H1 (cell line): Measurements from ENCODE around the gene VWCE.

Experiments used
- BACH1 ChIP-seq: IDR thresholded peaks from 2 replicates; pipeline ENCODE4 v1.6.1; 2012; ENCODE audit warnings: low read length, improper control_type of control experiment
- CHD2 ChIP-seq: IDR thresholded peaks from 2 replicates; pipeline ENCODE4 v1.6.1; 2012; ENCODE audit warnings: low read length, improper control_type of control experiment
- CTCF ChIP-seq, 3 experiments: IDR thresholded peaks; 1 replicate in 2 of 3; 2 replicates in 1 of 3; pipeline versions ENCODE4 v1.5.1 to v1.6.1; 2011; ENCODE audit warnings: low read length in 3 of 3, mild to moderate bottlenecking in 3 of 3, inconsistent platforms in 2 of 3, low read depth in 1 of 3, moderate library complexity in 1 of 3; ENCODE audit not compliant: insufficient read depth in 1 of 3; ENCODE audit errors: control extremely low read depth in 1 of 3
- EGR1 ChIP-seq: IDR thresholded peaks from 2 replicates; pipeline ENCODE4 v1.6.1; 2011; ENCODE audit warnings: low read depth, low read length, borderline replicate concordance
- KDM1A ChIP-seq: fragments of 200-600, 300-600 bp; sonication (generic); IDR thresholded peaks from 2 replicates; pipeline ENCODE4 v1.7.1; 2016; ENCODE audit warnings: mild to moderate bottlenecking, low read length, borderline replicate concordance
- POLR2A ChIP-seq, 2 experiments: IDR thresholded peaks; 1 replicate in 1 of 2; 2 replicates in 1 of 2; pipeline ENCODE4 v1.6.1; 2011; ENCODE audit warnings: low read depth in 2 of 2, low read length in 2 of 2, mild to moderate bottlenecking in 2 of 2; ENCODE audit errors: control extremely low read depth in 1 of 2
- POLR2AphosphoS5 ChIP-seq: IDR thresholded peaks from 2 replicates; pipeline ENCODE4 v1.6.1; 2011; ENCODE audit warnings: low read depth, low read length
- SIN3A ChIP-seq, 2 experiments: IDR thresholded peaks in 1 of 2; conservative IDR thresholded peaks in 1 of 2; 2 replicates each; pipeline ENCODE4 v1.6.1; 2011 to 2012; ENCODE audit warnings: low read length in 2 of 2, improper control_type of control experiment in 1 of 2, low read depth in 1 of 2, mild to moderate bottlenecking in 1 of 2
- SP1 ChIP-seq: IDR thresholded peaks from 2 replicates; pipeline ENCODE4 v1.6.1; 2011; ENCODE audit warnings: low read depth, low read length
- TCF12 ChIP-seq: IDR thresholded peaks from 2 replicates; pipeline ENCODE4 v1.6.1; 2011; ENCODE audit warnings: low read depth, mild to moderate bottlenecking, low read length

- no peak for TF ChIP-seq TCF12
- TF ChIP-seq POLR2AphosphoS5: no peak; the same call in 1 of the 2 replicates
- no peak for TF ChIP-seq CTCF (IDR thresholded peaks at IDR 0.05; ENCODE audit: control extremely low read depth in 1 of 3, insufficient read depth in 1 of 3, low read depth in 1 of 3, low read length in 3 of 3)
- TF ChIP-seq BACH1: no peak
- no peak for TF ChIP-seq SP1
- TF ChIP-seq CHD2: no peak
- no peak; a peak in 1 of 3 replicates for TF ChIP-seq POLR2A (IDR thresholded peaks at IDR 0.05; ENCODE audit: control extremely low read depth in 1 of 2, low read depth in 2 of 2, low read length in 2 of 2)
- TF ChIP-seq EGR1: no peak
- no peak for TF ChIP-seq KDM1A
- TF ChIP-seq SIN3A (conservative IDR thresholded peaks at IDR 0.05 in 1 of 2, IDR thresholded peaks at IDR 0.05 in 1 of 2; ENCODE audit: low read depth in 1 of 2, low read length in 2 of 2): no peak
Measured at GRCh38 chr11:61332281-61332796, 37.2 kb upstream of the VWCE start.
